ENCODE measurements around the gene OTUD3.

DNA sequence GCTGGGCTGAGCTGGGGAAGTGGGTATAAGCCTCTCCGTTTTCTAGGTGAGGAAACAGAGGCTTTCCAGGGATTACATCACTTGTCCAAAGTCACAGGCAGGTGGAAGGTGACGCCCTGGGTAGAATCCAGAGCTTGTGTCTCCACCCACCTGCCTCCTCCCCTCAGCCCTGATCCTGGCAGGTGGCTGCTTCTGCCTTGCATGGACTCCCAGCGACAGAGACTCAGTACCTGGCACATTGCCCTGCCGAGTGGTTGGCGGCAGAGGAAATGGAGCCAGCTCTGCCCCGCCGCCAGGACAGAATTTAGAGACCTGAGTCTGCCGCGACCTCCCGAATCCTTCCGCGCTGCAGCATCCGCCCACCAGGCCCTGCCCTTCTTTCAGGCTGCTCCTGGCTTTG is 39.1 kb downstream of the OTUD3 start:
- TF ChIP-seq, protein P1, sequence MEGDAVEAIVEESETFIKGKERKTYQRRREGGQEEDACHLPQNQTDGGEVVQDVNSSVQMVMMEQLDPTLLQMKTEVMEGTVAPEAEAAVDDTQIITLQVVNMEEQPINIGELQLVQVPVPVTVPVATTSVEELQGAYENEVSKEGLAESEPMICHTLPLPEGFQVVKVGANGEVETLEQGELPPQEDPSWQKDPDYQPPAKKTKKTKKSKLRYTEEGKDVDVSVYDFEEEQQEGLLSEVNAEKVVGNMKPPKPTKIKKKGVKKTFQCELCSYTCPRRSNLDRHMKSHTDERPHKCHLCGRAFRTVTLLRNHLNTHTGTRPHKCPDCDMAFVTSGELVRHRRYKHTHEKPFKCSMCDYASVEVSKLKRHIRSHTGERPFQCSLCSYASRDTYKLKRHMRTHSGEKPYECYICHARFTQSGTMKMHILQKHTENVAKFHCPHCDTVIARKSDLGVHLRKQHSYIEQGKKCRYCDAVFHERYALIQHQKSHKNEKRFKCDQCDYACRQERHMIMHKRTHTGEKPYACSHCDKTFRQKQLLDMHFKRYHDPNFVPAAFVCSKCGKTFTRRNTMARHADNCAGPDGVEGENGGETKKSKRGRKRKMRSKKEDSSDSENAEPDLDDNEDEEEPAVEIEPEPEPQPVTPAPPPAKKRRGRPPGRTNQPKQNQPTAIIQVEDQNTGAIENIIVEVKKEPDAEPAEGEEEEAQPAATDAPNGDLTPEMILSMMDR (IDR thresholded peaks at IDR 0.05; ENCODE audit: insufficient read depth, low read length): no peak
- TF ChIP-seq POLR2AphosphoS5 (IDR thresholded peaks at IDR 0.05; ENCODE audit: low read depth): no peak

Data from HL-60 (cell line).